T47D (cell line): ENCODE measurements around the gene TTC17.

Source experiments
- DNase-seq, 2 experiments: peaks; one replicate each; pipeline versions ENCODE4 v3.0.0 to v3.0.0-alpha.2; 2011 to 2012; ENCODE audit warnings: low read depth in 1 of 2, low spot score in 1 of 2
- JUND ChIP-seq: IDR thresholded peaks from 2 replicates; pipeline ENCODE4 v1.6.1; 2012; ENCODE audit warnings: low read depth
- in situ Hi-C: cut with HindIII; loops from 2 replicates; pipeline ENCODE4 v1.10.0; 2016; ENCODE audit warnings: low sequenced_read_pairs, low pct_unique_long_range_greater_than_20kb

Gene TTC17

GRCh38 chr11:43537833-43538615 lies 179.3 kb downstream of the TTC17 start:
- DNase-seq, result no peak
- in situ Hi-C loops, result no loop called here
- no peak for TF ChIP-seq JUND

- DNase-seq, result no peak
- no peak for TF ChIP-seq JUND
- in situ Hi-C loops, result no loop called here
These were observed 183.3 kb downstream of the TTC17 start for GRCh38 chr11:43541993-43542392.

GRCh38 chr11:43542750-43543712 lies 184.3 kb downstream of the TTC17 start:
- no peak for TF ChIP-seq JUND
- in situ Hi-C loops, result no loop called here
- no peak for DNase-seq
